Uterus (tissue), 4 donors: ENCODE results near the gene MPZL3. TPM values are rescaled to one million over a fixed set of nuclear protein-coding genes. Genes with fewer than 3 reads are reported as not detected.

Source experiments
- DNase-seq, 2 donors: peaks; one replicate each; pipeline ENCODE4 v3.0.0-alpha.2; 2019 to 2020
- H3K27ac ChIP-seq, 2 donors: fragments of 200-600 bp; sonication (generic); 1 replicate in 1 of 2; 2 replicates in 1 of 2; pipeline ENCODE4 v1.5.1; 2016 to 2018
- H3K27me3 ChIP-seq, 2 donors: fragments of 200-600 bp; sonication (generic); one replicate each; pipeline ENCODE4 v1.5.1; 2018 to 2019; ENCODE audit warnings: control low read depth in 1 of 2
- H3K36me3 ChIP-seq, 2 donors: fragments of 200-600 bp; sonication (generic); one replicate each; pipeline ENCODE4 v1.5.1; 2019; ENCODE audit warnings: control low read depth in 1 of 2
- H3K4me1 ChIP-seq, 2 donors: fragments of 200-600 bp; sonication (generic); one replicate each; pipeline ENCODE4 v1.5.1; 2018 to 2019; ENCODE audit warnings: control low read depth in 1 of 2
- H3K4me3 ChIP-seq, 2 donors: fragments of 200-600 bp; sonication (generic); 1 replicate in 1 of 2; 2 replicates in 1 of 2; pipeline ENCODE4 v1.5.1; 2018 to 2019; ENCODE audit warnings: mild to moderate bottlenecking in 1 of 2
- H3K9me3 ChIP-seq, 2 donors: fragments of 200-600 bp; sonication (generic); one replicate each; pipeline ENCODE4 v1.5.1; 2019; ENCODE audit warnings: control low read depth in 1 of 2
- POLR2A ChIP-seq, 2 donors: fragments of 450-650 bp; IDR thresholded peaks; one replicate each; pipeline ENCODE4 v1.6.1; 2016; ENCODE audit warnings: antibody characterized with exemption in 2 of 2, mild to moderate bottlenecking in 1 of 2, moderate library complexity in 1 of 2
- intact Hi-C: fragments of 100-400 bp; cut with DNase I; formaldehyde crosslinking; loops from one replicate; pipeline ENCODE4 v1.15.1; 2023; ENCODE audit warnings: low total_unique reads
- total RNA-seq, 4 donors: library from RNA; depleted of rRNA in 3 of 4; stranded (reverse); fragments of >200 nt in 3 of 4; gene quantifications; one replicate each; pipeline versions ENCODE4 v1.1.0 to v1.2.4, GENCODE V29; 2014 to 2023
- TF ChIP-seq, protein P1 (sequence below), 4 experiments: fragments of 200-600 bp in 2 of 4; fragments of 450-650 bp in 2 of 4; sonication (generic) in 2 of 4; IDR thresholded peaks; one replicate each; pipeline ENCODE4 v1.5.1; 2016 to 2019; ENCODE audit warnings: antibody characterized with exemption in 4 of 4, mild to moderate bottlenecking in 2 of 4, moderate library complexity in 1 of 4
- donor health status: DM: yes; HTN: yes; CAD: no.

Gene MPZL3
- 1 to 10 TPM in 3 of 4 donors, under 1 TPM in 1; 0.26 to 8.3 (median 3.3) TPM for total RNA-seq

- H3K36me3 ChIP-seq = no peaks in the 10 kb centered on the region
- TF ChIP-seq, protein P1, sequence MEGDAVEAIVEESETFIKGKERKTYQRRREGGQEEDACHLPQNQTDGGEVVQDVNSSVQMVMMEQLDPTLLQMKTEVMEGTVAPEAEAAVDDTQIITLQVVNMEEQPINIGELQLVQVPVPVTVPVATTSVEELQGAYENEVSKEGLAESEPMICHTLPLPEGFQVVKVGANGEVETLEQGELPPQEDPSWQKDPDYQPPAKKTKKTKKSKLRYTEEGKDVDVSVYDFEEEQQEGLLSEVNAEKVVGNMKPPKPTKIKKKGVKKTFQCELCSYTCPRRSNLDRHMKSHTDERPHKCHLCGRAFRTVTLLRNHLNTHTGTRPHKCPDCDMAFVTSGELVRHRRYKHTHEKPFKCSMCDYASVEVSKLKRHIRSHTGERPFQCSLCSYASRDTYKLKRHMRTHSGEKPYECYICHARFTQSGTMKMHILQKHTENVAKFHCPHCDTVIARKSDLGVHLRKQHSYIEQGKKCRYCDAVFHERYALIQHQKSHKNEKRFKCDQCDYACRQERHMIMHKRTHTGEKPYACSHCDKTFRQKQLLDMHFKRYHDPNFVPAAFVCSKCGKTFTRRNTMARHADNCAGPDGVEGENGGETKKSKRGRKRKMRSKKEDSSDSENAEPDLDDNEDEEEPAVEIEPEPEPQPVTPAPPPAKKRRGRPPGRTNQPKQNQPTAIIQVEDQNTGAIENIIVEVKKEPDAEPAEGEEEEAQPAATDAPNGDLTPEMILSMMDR (IDR thresholded peaks at IDR 0.05) = no peak
- peak in 1 of 2 donors; percentile 23 for TF ChIP-seq POLR2A (IDR thresholded peaks at IDR 0.05)
- H3K9me3 ChIP-seq = no peaks in the 10 kb centered on the region
- peaks cover 0 to 13% of the 10 kb centered on the region in 2 donors for H3K27me3 ChIP-seq
- no peaks in the 10 kb centered on the region for H3K4me1 ChIP-seq
- H3K4me3 ChIP-seq = peak within 1 kb of the TSS; percentile 48 to 54
- peak within 1 kb of the TSS; percentile 35 to 56 for H3K27ac ChIP-seq
- DNase-seq = peak; percentile 46 to 73
- intact Hi-C loops = no loop called here
These were observed at the start of gene MPZL3 for GRCh38 chr11:118251858-118252652. Gene MPZL3, minus strand, starts transcription at chr11:118252365. Its CDS starts 71 bp downstream, at chr11:118252294.

GRCh38 chr11:118301600-118302195 is 49.5 kb upstream of the MPZL3 start:
- no peak overlapping the region for H3K4me3 ChIP-seq
- H3K9me3 ChIP-seq = no peaks in the 10 kb centered on the region
- intact Hi-C loops = no loop called here
- no peak for TF ChIP-seq POLR2A (IDR thresholded peaks at IDR 0.05)
- TF ChIP-seq, protein P1 (IDR thresholded peaks at IDR 0.05) = no peak
- no peaks in the 10 kb centered on the region for H3K4me1 ChIP-seq
- H3K27me3 ChIP-seq = no peaks in the 10 kb centered on the region
- no peak overlapping the region for H3K27ac ChIP-seq
- DNase-seq = no peak
- no peaks in the 10 kb centered on the region for H3K36me3 ChIP-seq

DNA sequence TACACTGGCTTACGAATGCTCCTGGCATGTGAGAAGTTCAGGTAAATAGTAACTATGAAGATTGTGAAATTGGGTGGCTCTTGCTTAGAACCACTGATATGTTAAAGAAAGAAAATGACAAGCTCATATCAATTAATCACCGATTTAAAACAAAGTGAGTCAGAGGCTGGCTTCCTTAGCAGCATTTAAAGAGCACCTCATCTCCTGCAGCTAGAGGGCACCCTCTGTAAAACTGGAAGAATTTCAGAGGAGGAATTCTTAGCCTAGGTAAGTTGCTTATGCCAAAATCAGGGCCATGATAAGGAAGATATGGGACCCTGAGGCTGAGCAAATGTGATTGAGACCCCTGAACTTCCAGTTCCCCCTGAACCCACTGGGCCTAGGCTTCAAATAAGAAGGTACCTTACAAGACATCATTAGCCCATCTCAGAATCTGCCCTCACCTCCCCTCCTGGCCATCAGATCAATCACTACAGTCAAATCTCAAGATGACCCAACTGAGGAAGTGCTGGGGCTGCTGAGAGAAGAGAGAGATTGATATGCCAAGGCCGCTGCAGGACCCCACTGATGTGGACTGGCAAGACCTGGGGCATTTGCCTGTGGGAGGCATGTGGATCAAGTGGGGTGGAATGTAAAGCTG is 43.8 kb upstream of the MPZL3 start:
- TF ChIP-seq, protein P1 (IDR thresholded peaks at IDR 0.05) = peak in 1 of 4 experiments; percentile 33
- no peak for TF ChIP-seq POLR2A (IDR thresholded peaks at IDR 0.05)

GRCh38 chr11:118295199-118295598 is 43.0 kb upstream of the MPZL3 start:
- intact Hi-C loops = no loop called here
- Histone ChIP-seq H3K4me3 (no peak overlapping the region), H3K4me1 (no peaks in the 10 kb centered on the region), H3K9me3 (no peaks in the 10 kb centered on the region), H3K36me3 (no peaks in the 10 kb centered on the region), H3K27me3 (no peaks in the 10 kb centered on the region), H3K27ac (no peak overlapping the region)
- TF ChIP-seq, protein P1 (IDR thresholded peaks at IDR 0.05) = no peak
- no peak for TF ChIP-seq POLR2A (IDR thresholded peaks at IDR 0.05)
- DNase-seq = no peak

More for the DNA sequence above, 43.8 kb upstream of the MPZL3 start:
- no peaks in the 10 kb centered on the region for H3K27me3 ChIP-seq
- no peaks in the 10 kb centered on the region for H3K9me3 ChIP-seq
- intact Hi-C loops = no loop called here
- no peak overlapping the region for H3K4me3 ChIP-seq
- H3K27ac ChIP-seq = no peak overlapping the region
- H3K36me3 ChIP-seq = no peaks in the 10 kb centered on the region
- H3K4me1 ChIP-seq = no peaks in the 10 kb centered on the region
- no peak for DNase-seq

- intact Hi-C loops = no loop called here
- H3K4me3 ChIP-seq = no peak overlapping the region
These were observed 41.9 kb upstream of the MPZL3 start for GRCh38 chr11:118294053-118294452.

More at GRCh38 chr11:118294053-118294452, 41.9 kb upstream of the MPZL3 start:
- no peak overlapping the region for H3K27ac ChIP-seq
- no peaks in the 10 kb centered on the region for H3K4me1 ChIP-seq
- no peak for DNase-seq
- TF ChIP-seq, protein P1 (IDR thresholded peaks at IDR 0.05) = no peak
- TF ChIP-seq POLR2A (IDR thresholded peaks at IDR 0.05) = no peak
- H3K9me3 ChIP-seq = no peaks in the 10 kb centered on the region
- H3K36me3 ChIP-seq = no peaks in the 10 kb centered on the region
- no peaks in the 10 kb centered on the region for H3K27me3 ChIP-seq
